ENCODE measurements around the gene SLC7A5.

DNA sequence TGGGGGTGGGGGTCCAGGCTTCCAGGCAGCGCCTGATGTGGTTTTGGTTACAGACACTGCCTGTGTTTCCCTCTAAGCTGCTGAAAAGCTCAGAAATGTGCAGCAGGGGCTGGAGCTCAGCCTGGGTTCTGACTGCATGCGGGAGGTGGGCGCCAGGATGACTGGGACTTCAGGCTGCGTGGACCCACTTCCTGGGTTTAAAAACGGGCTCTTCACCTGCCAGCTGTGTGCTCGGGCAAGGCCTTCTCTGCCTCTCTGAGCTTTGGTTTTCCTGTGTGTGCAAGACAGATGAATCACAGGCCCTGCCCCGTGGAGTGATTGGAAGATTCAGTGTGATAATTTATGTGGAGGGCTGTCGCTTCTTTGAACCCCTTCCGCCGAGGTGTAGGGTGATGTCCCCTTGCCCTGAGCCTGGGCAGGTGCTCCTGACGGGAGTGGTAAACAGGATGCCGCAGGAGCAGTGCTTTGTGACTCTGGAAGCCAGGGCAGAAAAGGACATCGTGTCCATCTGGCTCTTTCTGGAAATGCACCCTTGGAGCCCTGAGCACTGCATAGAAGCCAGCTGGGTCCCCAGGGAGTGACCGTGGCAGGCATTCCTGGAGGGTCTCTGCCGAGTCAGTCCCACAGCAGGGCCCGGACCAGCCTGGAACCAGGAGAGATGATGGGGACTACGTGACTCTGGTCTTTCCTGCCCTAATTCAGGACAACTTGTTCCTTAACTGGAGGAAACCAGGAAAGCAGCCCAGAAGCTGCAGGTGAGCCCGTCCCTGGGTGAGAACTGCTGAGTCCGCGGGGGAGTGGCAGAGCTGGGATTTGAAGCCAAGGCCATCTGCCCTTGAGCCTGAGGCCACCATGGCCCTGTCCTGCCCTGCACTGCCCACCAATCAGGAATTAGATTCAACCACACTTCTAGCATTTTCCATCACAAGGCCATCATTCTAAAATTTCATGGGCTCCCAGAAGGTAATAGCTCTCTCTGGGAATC, 28.5 kb upstream of the SLC7A5 start:
- TF ChIP-seq POLR2AphosphoS5 (IDR thresholded peaks at IDR 0.05) (no peak), POLR2A (IDR thresholded peaks at IDR 0.05) (no peak), EP300 (IDR thresholded peaks at IDR 0.05) (no peak)
- TF ChIP-seq, protein P1, sequence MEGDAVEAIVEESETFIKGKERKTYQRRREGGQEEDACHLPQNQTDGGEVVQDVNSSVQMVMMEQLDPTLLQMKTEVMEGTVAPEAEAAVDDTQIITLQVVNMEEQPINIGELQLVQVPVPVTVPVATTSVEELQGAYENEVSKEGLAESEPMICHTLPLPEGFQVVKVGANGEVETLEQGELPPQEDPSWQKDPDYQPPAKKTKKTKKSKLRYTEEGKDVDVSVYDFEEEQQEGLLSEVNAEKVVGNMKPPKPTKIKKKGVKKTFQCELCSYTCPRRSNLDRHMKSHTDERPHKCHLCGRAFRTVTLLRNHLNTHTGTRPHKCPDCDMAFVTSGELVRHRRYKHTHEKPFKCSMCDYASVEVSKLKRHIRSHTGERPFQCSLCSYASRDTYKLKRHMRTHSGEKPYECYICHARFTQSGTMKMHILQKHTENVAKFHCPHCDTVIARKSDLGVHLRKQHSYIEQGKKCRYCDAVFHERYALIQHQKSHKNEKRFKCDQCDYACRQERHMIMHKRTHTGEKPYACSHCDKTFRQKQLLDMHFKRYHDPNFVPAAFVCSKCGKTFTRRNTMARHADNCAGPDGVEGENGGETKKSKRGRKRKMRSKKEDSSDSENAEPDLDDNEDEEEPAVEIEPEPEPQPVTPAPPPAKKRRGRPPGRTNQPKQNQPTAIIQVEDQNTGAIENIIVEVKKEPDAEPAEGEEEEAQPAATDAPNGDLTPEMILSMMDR (IDR thresholded peaks at IDR 0.05), result no peak
